ENCODE measurements around the gene MSRB2. TPM values are rescaled to one million over a fixed set of nuclear protein-coding genes. Genes with fewer than 3 reads are reported as not detected.

Gene MSRB2
- total RNA-seq, 4 donors from 2014 or later = 9.1 to 17.6 (median 13.8) TPM

- DNase-seq = no peak
- no peaks in the 10 kb centered on the region for H3K4me1 ChIP-seq
- no peaks in the 10 kb centered on the region for H3K36me3 ChIP-seq
- H3K4me3 ChIP-seq = no peak overlapping the region
- H3K9me3 ChIP-seq = no peaks in the 10 kb centered on the region
- no peaks in the 10 kb centered on the region for H3K27me3 ChIP-seq
- TF ChIP-seq CTCF (IDR thresholded peaks at IDR 0.05) (no peak), POLR2A (IDR thresholded peaks at IDR 0.05) (no peak)
- no peak overlapping the region for H3K27ac ChIP-seq
These were observed 61.9 kb downstream of the MSRB2 start for GRCh38 chr10:23157239-23157681.

- no peaks in the 10 kb centered on the region for H3K9me3 ChIP-seq
- H3K4me3 ChIP-seq = no peak overlapping the region
These were observed 62.5 kb downstream of the MSRB2 start for GRCh38 chr10:23157691-23158369.

GRCh38 chr10:23158370-23158769 is 63.0 kb downstream of the MSRB2 start:
- TF ChIP-seq CTCF (IDR thresholded peaks at IDR 0.05) (peak in 5 of 6 experiments; percentile 40 to 75 (median 72)), POLR2A (IDR thresholded peaks at IDR 0.05) (no peak)
- Histone ChIP-seq H3K27ac (no peak overlapping the region), H3K4me3 (no peak overlapping the region), H3K4me1 (no peaks in the 10 kb centered on the region), H3K9me3 (no peaks in the 10 kb centered on the region), H3K36me3 (no peaks in the 10 kb centered on the region), H3K27me3 (no peaks in the 10 kb centered on the region)
- peak in 1 of 3 donors; percentile 67 for DNase-seq

More at GRCh38 chr10:23157691-23158369, 62.5 kb downstream of the MSRB2 start:
- Histone ChIP-seq H3K27me3 (no peaks in the 10 kb centered on the region), H3K27ac (no peak overlapping the region), H3K36me3 (no peaks in the 10 kb centered on the region), H3K4me1 (no peaks in the 10 kb centered on the region)
- TF ChIP-seq CTCF (IDR thresholded peaks at IDR 0.05) = no peak
- no peak for DNase-seq

- Histone ChIP-seq H3K36me3 (no peaks in the 10 kb centered on the region), H3K4me1 (peaks cover 0 to 6% (median 0%) of the 10 kb centered on the region in 4 donors), H3K27ac (no peak overlapping the region), H3K9me3 (no peaks in the 10 kb centered on the region), H3K27me3 (peaks cover 0 to 23% of the 10 kb centered on the region in 2 donors), H3K4me3 (no peak overlapping the region)
- DNase-seq = no peak
- no peak for TF ChIP-seq CTCF (IDR thresholded peaks at IDR 0.05)
- no peak for TF ChIP-seq POLR2A (IDR thresholded peaks at IDR 0.05)
These were observed 76.0 kb downstream of the MSRB2 start for GRCh38 chr10:23171232-23171876.

Small RNA genes lying within 50 kb of the gene (small RNA-seq; reads per million reads assigned to genes)
- 0 reads per million in 2 donors for gene RF00561

Other genes starting within 250 kb of the MSRB2 start
- not detected for gene ARMC3, start 167.5 kb upstream of the MSRB2 start, total RNA-seq
- not detected for gene PTF1A, start 96.7 kb downstream of the MSRB2 start, total RNA-seq
- 1 to 10 TPM in 1 of 4 donors, not detected in 3; 1.2 TPM for gene C10orf67, start 249.2 kb downstream of the MSRB2 start, total RNA-seq

All from Peyer's patch (tissue), 4 donors.